GM19455 (cell line): Measurements from ENCODE around the gene PTPMT1.

Experiments
- ATAC-seq: cut with Tn5 transposase; IDR thresholded peaks from one replicate; pipeline ENCODE4 v1.9.1; 2021; ENCODE audit not compliant: unreplicated experiment

The PTPMT1 gene

DNA sequence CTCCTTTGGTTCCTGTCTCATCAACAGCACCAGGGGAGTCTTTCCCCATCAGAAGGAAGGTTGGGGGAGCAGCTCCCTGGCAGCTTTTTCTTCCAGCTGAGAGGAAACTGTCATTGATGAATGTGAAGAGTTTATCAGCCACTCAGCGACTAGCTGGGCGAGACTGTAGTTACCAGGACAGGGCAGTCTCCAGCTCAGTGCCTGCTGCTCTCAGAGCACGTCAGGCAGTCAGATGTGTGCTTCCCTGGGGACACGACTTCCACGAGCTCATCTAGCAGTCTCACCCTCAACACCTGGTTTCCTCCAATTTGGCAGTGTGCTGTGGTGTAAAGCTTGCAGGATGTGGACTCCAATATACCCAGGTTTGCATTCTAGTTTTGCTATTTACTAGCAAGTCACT is 41.3 kb downstream of the PTPMT1 start:
- no peak for ATAC-seq

DNA sequence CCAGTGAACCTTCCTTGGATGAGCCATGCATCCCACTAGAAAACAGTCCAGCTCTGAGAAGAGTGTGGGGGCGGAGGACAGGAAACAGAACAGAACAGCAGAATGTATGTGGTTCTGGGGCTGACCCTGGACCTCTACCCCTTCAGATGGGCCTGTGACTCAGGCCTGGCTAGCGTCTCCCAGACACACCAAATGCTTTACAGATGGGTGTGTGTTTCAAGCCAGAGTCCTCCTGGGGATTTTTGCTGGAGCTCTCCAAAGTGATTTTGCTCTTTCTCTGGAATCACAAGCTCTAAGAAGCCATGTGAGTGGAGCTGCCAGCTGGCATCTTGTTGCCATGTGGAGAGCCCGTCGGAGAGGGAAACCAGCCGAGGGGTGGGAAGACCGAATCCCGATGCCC is 42.0 kb downstream of the PTPMT1 start:
- no peak for ATAC-seq

DNA sequence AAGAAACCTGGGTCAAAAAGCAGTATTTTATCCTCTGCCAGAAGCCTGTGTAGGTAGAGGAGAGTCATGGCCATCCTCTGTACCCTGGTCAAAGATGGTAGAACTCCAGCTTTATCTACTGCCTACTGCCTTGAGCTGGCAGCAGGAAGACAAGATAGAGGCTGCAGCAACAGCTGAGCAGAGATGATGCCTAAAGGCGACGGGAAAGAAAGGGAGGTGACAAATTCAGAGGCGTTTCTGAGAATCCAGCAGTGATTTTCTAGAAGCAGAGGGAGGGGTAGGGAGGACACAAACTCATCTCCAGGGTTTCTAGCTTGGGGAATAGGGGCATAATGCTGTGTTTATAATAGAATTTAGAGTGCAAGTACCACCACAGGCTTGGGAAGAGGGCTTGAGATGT is 44.3 kb downstream of the PTPMT1 start:
- ATAC-seq = no peak

DNA sequence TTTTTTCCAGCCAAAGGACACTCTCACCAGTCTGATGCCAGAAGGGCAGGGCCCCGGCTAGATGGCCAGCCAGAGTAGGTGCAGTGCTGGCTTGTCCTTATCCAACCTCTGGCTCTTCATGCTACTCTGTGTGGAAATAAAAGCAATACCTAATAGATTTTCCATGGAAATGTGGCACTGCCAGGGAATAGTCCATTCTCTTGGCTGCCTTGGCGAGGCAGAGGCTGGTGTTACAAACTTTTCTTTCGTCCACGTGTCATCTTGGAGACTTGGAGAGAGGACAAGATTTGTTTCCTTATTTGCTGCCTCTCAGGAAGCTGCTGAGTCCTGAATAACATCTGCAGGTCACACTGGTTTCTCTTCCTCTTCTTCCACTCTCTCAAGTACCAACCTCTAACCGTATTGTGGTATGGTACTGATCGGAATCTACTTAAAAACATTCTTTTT is 46.0 kb downstream of the PTPMT1 start:
- peak; percentile 62 for ATAC-seq

DNA sequence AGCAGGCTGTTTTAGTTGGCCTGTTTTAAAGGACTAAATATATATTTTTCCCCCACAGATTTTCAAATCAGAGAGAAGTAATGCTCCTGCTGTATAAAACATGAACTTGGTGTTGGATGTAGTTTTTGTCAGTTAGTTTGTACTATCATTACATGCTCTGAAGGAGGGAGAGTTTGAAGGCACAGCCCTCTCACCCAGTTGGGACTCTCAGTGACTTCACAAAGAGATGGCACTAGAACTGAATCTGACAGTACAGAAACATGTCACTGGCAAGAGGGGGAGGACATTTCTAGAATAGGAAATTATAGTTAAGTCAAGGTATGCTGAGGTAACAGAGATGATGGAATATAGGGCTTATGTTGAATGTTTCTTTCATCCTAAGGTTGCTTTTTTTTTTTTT is 49.9 kb downstream of the PTPMT1 start:
- no peak for ATAC-seq

DNA sequence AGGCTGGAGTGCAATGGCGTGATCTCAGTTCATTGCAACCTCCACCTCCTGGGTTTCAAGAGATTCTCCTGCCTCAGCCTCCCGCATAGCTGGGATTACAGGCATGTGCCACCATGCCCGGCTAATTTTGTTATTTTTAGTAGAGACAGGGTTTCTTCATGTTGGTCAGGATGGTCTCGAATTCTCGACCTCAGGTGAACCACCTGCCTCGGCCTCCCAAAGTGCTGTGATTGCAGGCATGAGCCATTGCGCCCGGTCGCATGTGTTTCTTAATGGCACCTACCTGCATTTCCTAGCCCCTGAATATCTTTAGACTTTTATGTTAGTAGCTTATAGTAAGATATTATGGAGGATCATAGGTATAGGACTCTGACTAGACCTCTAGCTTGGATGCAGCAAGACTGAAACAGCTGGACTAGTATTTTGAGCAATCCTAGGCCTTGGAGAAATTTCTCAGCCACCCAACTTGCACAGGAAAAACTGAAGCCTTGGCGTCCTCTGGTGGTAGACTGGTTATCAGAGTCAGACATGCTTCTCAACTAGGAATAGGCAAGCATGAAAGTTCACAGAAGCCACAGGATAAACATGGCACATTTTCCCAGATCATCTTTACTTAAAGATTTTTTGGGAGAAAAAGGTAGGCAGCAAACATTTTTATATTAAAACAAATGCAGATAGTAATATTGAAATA is 51.5 kb downstream of the PTPMT1 start:
- no peak for ATAC-seq

DNA sequence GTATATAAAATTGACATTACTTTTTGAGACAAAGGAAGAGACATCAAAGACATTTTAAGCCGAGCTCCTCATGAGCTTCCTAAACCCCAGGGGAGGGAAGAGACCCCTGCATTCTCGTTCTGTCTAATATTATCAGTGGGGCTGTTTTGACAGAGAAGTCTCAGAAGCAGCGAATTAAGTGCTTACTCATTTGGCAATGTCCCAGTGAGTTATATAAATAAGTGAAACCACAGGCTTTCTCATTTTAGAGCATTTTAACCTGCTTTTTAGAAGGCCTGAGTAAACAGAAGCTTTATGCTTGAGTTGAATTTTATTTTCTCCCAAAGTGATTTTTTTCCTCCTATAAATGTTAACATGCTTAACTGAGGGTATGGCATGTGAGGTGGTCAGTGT is 52.0 kb downstream of the PTPMT1 start:
- ATAC-seq = no peak

DNA sequence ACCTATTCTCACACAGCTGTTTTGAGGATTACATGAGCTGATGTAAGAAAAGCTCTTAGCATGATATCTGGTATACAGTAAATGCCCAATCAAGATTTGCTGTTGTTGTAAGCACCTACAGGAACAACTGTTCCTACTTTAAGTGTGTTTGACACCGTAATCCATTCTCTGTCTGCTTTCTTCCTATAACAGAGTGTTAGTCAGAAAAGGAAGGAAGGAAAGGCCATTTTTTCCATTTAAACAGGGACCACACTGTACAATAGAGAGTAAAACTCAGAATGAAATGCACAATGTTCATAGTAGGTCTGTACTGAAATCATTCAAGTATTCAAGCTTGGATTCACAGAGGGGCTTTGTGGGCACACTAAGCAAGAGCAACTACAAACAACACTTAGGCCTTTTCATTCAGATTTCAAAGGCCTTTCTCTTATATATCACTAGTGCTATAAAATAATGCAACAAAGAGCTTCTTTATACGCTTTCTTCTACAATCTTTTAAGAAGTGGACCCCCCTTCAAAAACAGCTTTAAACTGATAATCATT is 55.5 kb downstream of the PTPMT1 start:
- no peak for ATAC-seq
